Lower leg skin (tissue), 4 donors: ENCODE data around the gene C6orf141. TPM values are rescaled to one million over a fixed set of nuclear protein-coding genes. Genes with fewer than 3 reads are reported as not detected.

Experiments
- DNase-seq, 2 donors: peaks; one replicate each; pipeline ENCODE4 v3.0.0-alpha.2; 2019; ENCODE audit warnings: low spot score in 2 of 2
- H3K4me3 ChIP-seq: fragments of 200-600 bp; sonication (generic); 2 replicates; pipeline ENCODE4 v1.5.1; 2017; ENCODE audit warnings: mild to moderate bottlenecking, low read depth; ENCODE audit not compliant: poor library complexity, severe bottlenecking
- CTCF ChIP-seq, 3 donors: fragments of 450-650 bp; IDR thresholded peaks; one replicate each; pipeline ENCODE4 v1.5.1; 2016; ENCODE audit warnings: antibody characterized with exemption in 3 of 3, mild to moderate bottlenecking in 3 of 3, moderate library complexity in 2 of 3
- POLR2A ChIP-seq, 2 donors: fragments of 450-650 bp; IDR thresholded peaks; one replicate each; pipeline ENCODE4 v1.6.1; 2016 to 2017; ENCODE audit warnings: antibody characterized with exemption in 2 of 2, mild to moderate bottlenecking in 1 of 2, moderate library complexity in 1 of 2
- WGBS, 2 donors: methylation state at CpG; one replicate each; pipeline ENCODE4 v1.1.5; 2018; 5-methylcytosine and 5-hydroxymethylcytosine counted together
- intact Hi-C: fragments of 100-400 bp; cut with DNase I; formaldehyde crosslinking; loops from one replicate; pipeline ENCODE4 v1.15.0; 2023; ENCODE audit warnings: low total_unique reads
- total RNA-seq, 4 donors: library from RNA; depleted of rRNA; stranded (reverse); fragments of >200 nt; gene quantifications; one replicate each; pipeline ENCODE4 v1.1.0, GENCODE V29; 2016

The C6orf141 gene
- 10 to 100 TPM in 2 of 4 donors, 1 to 10 TPM in 2; 4.2 to 25.6 (median 9.5) TPM for total RNA-seq

GRCh38 chr6:49550492-49551077 lies at the start of gene C6orf141:
C6orf141 (plus strand) TSS chr6:49550668; CDS start chr6:49550793, 125 bp downstream.
- WGBS, 2 donors: 0 to 1% methylated on average over 36 to 42 of the region's 42 CpGs
- DNase-seq: peak; percentile 29 to 86
- TF ChIP-seq CTCF (IDR thresholded peaks at IDR 0.05): no peak
- TF ChIP-seq POLR2A (IDR thresholded peaks at IDR 0.05): no peak
- peak within 1 kb of the TSS; percentile 28 for H3K4me3 ChIP-seq
- intact Hi-C loops: no loop called here

- 41 to 53% methylated on average over 5 of the region's 5 CpGs for WGBS, 2 donors
- TF ChIP-seq CTCF (IDR thresholded peaks at IDR 0.05) (no peak), POLR2A (IDR thresholded peaks at IDR 0.05) (no peak)
- H3K4me3 ChIP-seq: no peak overlapping the region
- intact Hi-C loops: no loop called here
- no peak for DNase-seq
Measured at GRCh38 chr6:49504666-49505065, 45.8 kb upstream of the C6orf141 start.

GRCh38 chr6:49506569-49507111 lies 43.8 kb upstream of the C6orf141 start:
- TF ChIP-seq POLR2A (IDR thresholded peaks at IDR 0.05): no peak
- TF ChIP-seq CTCF (IDR thresholded peaks at IDR 0.05): no peak
- intact Hi-C loops: no loop called here
- H3K4me3 ChIP-seq: no peak overlapping the region
- 83 to 85% methylated on average over 5 of the region's 5 CpGs for WGBS, 2 donors
- DNase-seq: no peak

- no peak for TF ChIP-seq CTCF (IDR thresholded peaks at IDR 0.05)
- TF ChIP-seq POLR2A (IDR thresholded peaks at IDR 0.05): no peak
- no peak for DNase-seq
- intact Hi-C loops: no loop called here
- no peak overlapping the region for H3K4me3 ChIP-seq
- 70 to 83% methylated on average over 3 of the region's 3 CpGs for WGBS, 2 donors
Measured at GRCh38 chr6:49509342-49509741, 41.1 kb upstream of the C6orf141 start.

GRCh38 chr6:49513153-49513989 lies 37.1 kb upstream of the C6orf141 start:
- TF ChIP-seq CTCF (IDR thresholded peaks at IDR 0.05): no peak
- no peak for TF ChIP-seq POLR2A (IDR thresholded peaks at IDR 0.05)
- no peak overlapping the region for H3K4me3 ChIP-seq
- intact Hi-C loops: no loop called here
- no peak for DNase-seq
- WGBS, 2 donors: 70 to 76% methylated on average over 2 of the region's 2 CpGs
